Endothelial cell of umbilical vein (primary cell): Measurements from ENCODE around the gene CEP72. TPM values are rescaled to one million over a fixed set of nuclear protein-coding genes. Genes with fewer than 3 reads are reported as not detected.

Experiments
- BruUV-seq: library from RNA; stranded (reverse); fragments of 400-500 nt; replicated peaks from 2 replicates; lab custom pipeline; 2021; lab: Mats Ljungman, UMichigan
- CTCF ChIA-PET: fragments of 300-600, 350-600 bp; sonication (Branson Sonifier 250); formaldehyde crosslinking; loops from one replicate; lab custom pipeline; 2021; ENCODE audit warnings: antibody characterized with exemption, inconsistent platforms; lab: Charles Lee
- POLR2A ChIA-PET: fragments of 300-600, 350-600 bp; sonication (Branson Sonifier 250); formaldehyde crosslinking; loops from one replicate; lab custom pipeline; 2021; ENCODE audit warnings: antibody characterized with exemption, inconsistent platforms; lab: Charles Lee
- DNase-seq: peaks from one replicate; pipeline ENCODE4 v3.0.0-alpha.2; 2011; ENCODE audit warnings: low read depth, low spot score
- FAIRE-seq: peaks from 2 replicates; lab custom pipeline; 2011; peaks lifted over from hg19 to GRCh38; lab: Jason Lieb, UNC
- H2AFZ ChIP-seq: 2 replicates; pipeline ENCODE4 v1.6.0; 2012; ENCODE audit warnings: low read depth, low read length, control low read depth, inconsistent platforms
- H3K27ac ChIP-seq: 2 replicates; pipeline ENCODE4 v1.5.1; 2011; ENCODE audit warnings: low read depth, mild to moderate bottlenecking, control low read depth, low read length, moderate library complexity; ENCODE audit not compliant: insufficient read depth
- H3K27me3 ChIP-seq, 2 experiments: 2 replicates each; pipeline versions ENCODE4 v1.6.0 to v1.6.1; 2011; ENCODE audit warnings: low read length in 2 of 2, mixed read lengths in 1 of 2; ENCODE audit not compliant: control insufficient read depth in 2 of 2, insufficient read depth in 2 of 2
- H3K36me3 ChIP-seq, 2 experiments: 2 replicates in 1 of 2; 3 replicates in 1 of 2; pipeline ENCODE4 v1.5.1; 2011; ENCODE audit warnings: low read length in 2 of 2, mild to moderate bottlenecking in 1 of 2, moderate library complexity in 1 of 2; ENCODE audit not compliant: control insufficient read depth in 2 of 2, insufficient read depth in 2 of 2; ENCODE audit errors: extremely low read depth in 1 of 2
- H3K4me1 ChIP-seq: 3 replicates; pipeline ENCODE4 v1.5.1; 2011; ENCODE audit warnings: mild to moderate bottlenecking, low read length; ENCODE audit not compliant: control insufficient read depth, insufficient read depth; ENCODE audit errors: extremely low read depth
- H3K4me2 ChIP-seq: 2 replicates; pipeline ENCODE4 v1.6.1; 2011; ENCODE audit warnings: low read length, control low read depth, mixed read lengths; ENCODE audit not compliant: insufficient read depth
- H3K4me3 ChIP-seq, 3 experiments: fragments of 200-600 bp in 1 of 3; sonication (generic), shearing (Covaris generic) in 1 of 3; replicated peaks in 1 of 3; 2 replicates each; pipeline ENCODE4 v1.5.1; 2011 to 2016; ENCODE audit warnings: control low read depth in 3 of 3, low read length in 3 of 3, mild to moderate bottlenecking in 2 of 3, inconsistent platforms in 1 of 3, low read depth in 1 of 3, moderate library complexity in 1 of 3; ENCODE audit not compliant: insufficient read depth in 1 of 3
- H3K79me2 ChIP-seq: 2 replicates; pipeline ENCODE4 v1.6.0; 2012; ENCODE audit warnings: low read length, inconsistent platforms; ENCODE audit not compliant: control insufficient read depth, insufficient read depth
- H3K9ac ChIP-seq: replicated peaks from 2 replicates; pipeline ENCODE3; 2011; ENCODE audit warnings: low read length, control low read depth; ENCODE audit not compliant: insufficient read depth; ENCODE audit errors: extremely low read depth
- H3K9me1 ChIP-seq: replicated peaks from 3 replicates; pipeline ENCODE4 v1.6.0; 2011; ENCODE audit warnings: mild to moderate bottlenecking, low read length; ENCODE audit not compliant: control insufficient read depth, insufficient read depth; ENCODE audit errors: extremely low read depth
- H3K9me3 ChIP-seq: replicated peaks from 2 replicates; pipeline ENCODE4 v1.5.1; 2012; ENCODE audit warnings: low read length, inconsistent platforms; ENCODE audit not compliant: control insufficient read depth, insufficient read depth
- H4K20me1 ChIP-seq: replicated peaks from 2 replicates; pipeline ENCODE3; 2011; ENCODE audit warnings: mild to moderate bottlenecking, low read length; ENCODE audit not compliant: control insufficient read depth, insufficient read depth; ENCODE audit errors: extremely low read depth
- CTCF ChIP-seq, 2 donors: IDR thresholded peaks; 1 replicate in 1 of 2; 2 replicates in 1 of 2; pipeline ENCODE4 v1.5.1; 2011; ENCODE audit warnings: low read length in 2 of 2, mild to moderate bottlenecking in 2 of 2, moderate library complexity in 2 of 2, control low read depth in 1 of 2, inconsistent platforms in 1 of 2, low read depth in 1 of 2; ENCODE audit not compliant: insufficient read depth in 1 of 2; ENCODE audit errors: extremely low read depth in 1 of 2
- EZH2 ChIP-seq: IDR thresholded peaks from 2 replicates; pipeline ENCODE4 v1.6.1; 2012; ENCODE audit warnings: borderline replicate concordance, low read depth, mild to moderate bottlenecking, moderate library complexity, low read length, inconsistent platforms; ENCODE audit not compliant: severe bottlenecking
- FOS ChIP-seq: IDR thresholded peaks from 2 replicates; pipeline ENCODE4 v1.6.1; 2011; ENCODE audit warnings: mild to moderate bottlenecking, low read length, moderate library complexity, borderline replicate concordance; ENCODE audit not compliant: insufficient read depth
- GATA2 ChIP-seq: IDR thresholded peaks from 2 replicates; pipeline ENCODE4 v1.7.0; 2011; ENCODE audit warnings: low read depth, mild to moderate bottlenecking, moderate library complexity, mixed read lengths, low read length; ENCODE audit not compliant: insufficient read length, insufficient read depth
- JUN ChIP-seq: IDR thresholded peaks from 2 replicates; pipeline ENCODE4 v1.6.1; 2011; ENCODE audit warnings: borderline replicate concordance, low read depth; ENCODE audit not compliant: insufficient read length, insufficient read depth
- MAX ChIP-seq: IDR thresholded peaks from 2 replicates; pipeline ENCODE4 v1.6.1; 2011; ENCODE audit not compliant: insufficient read depth, insufficient read length
- MYC ChIP-seq: IDR thresholded peaks from one replicate; pipeline ENCODE4 v1.6.1; 2011; ENCODE audit warnings: mild to moderate bottlenecking, low read depth, low read length
- POLR2A ChIP-seq: IDR thresholded peaks from 2 replicates; pipeline ENCODE4 v1.6.1; 2012; ENCODE audit warnings: low read depth, mild to moderate bottlenecking, control low read depth, low read length
- POLR2AphosphoS5 ChIP-seq: IDR thresholded peaks from 2 replicates; pipeline ENCODE4 v1.6.1; 2012; ENCODE audit warnings: low read depth, mild to moderate bottlenecking, control low read depth, low read length, moderate library complexity; ENCODE audit not compliant: insufficient read depth
- dilution Hi-C: fragments of 300-500 bp; cut with MboI; formaldehyde crosslinking; loops from one replicate; pipeline ENCODE4 v1.15.0; 2019; ENCODE audit warnings: low sequenced_read_pairs; ENCODE audit not compliant: extremely low pct_ligation_motif_present
- intact Hi-C: fragments of 100-400 bp; cut with micrococcal nuclease; formaldehyde crosslinking; loops from one replicate; pipeline ENCODE4 v1.10.0; 2022
- polyA plus RNA-seq, 4 experiments: library from polyadenylated mRNA; depleted of rRNA in 3 of 4; stranded (reverse) in 3 of 4; unstranded in 1 of 4; fragments of >200 nt; gene quantifications; 2 replicates each; pipeline versions ENCODE4 v1.2.1 to v1.2.3, GENCODE V29; 2011 to 2012; ENCODE audit warnings: missing spikeins in 1 of 4
- total RNA-seq: library from RNA; stranded (reverse); gene quantifications from 2 replicates; pipeline ENCODE4 v1.2.3, GENCODE V29; 2021

Gene CEP72
- total and polyA plus RNA-seq, 2 donors (not counting 3 experiments of a cell fraction or from before 2014, with no cell fraction given) = 2.9 to 9.5 TPM

GRCh38 chr5:569358-569867 lies 42.7 kb upstream of the CEP72 start:
- H2AFZ ChIP-seq = no peak overlapping the region
- intact Hi-C loops = no loop called here
- CTCF ChIA-PET = no interaction called here

More at GRCh38 chr5:569358-569867, 42.7 kb upstream of the CEP72 start:
- DNase-seq (no peak), FAIRE-seq (no peak)
- H3K9me3 ChIP-seq = no peaks in the 10 kb centered on the region
- no peak overlapping the region for H3K9ac ChIP-seq
- H3K36me3 ChIP-seq = no peaks in the 10 kb centered on the region
- no peak for TF ChIP-seq POLR2A
- no peak for TF ChIP-seq CTCF (IDR thresholded peaks at IDR 0.05; ENCODE audit: extremely low read depth in 1 of 2, insufficient read depth in 1 of 2, low read depth in 1 of 2, low read length in 2 of 2)
- TF ChIP-seq FOS = no peak
- TF ChIP-seq GATA2 = no peak
- no peak for TF ChIP-seq JUN
- TF ChIP-seq EZH2 = no peak
- no peak for TF ChIP-seq MYC
- TF ChIP-seq POLR2AphosphoS5 = no peak
- no peak for TF ChIP-seq MAX
- H3K79me2 ChIP-seq = no peaks in the 10 kb centered on the region
- no peak overlapping the region for H3K27ac ChIP-seq
- H3K4me2 ChIP-seq = no peak overlapping the region
- H4K20me1 ChIP-seq = no peaks in the 10 kb centered on the region
- no peaks in the 10 kb centered on the region for H3K9me1 ChIP-seq
- no TSS peak for BruUV-seq
- dilution Hi-C loops = no loop called here
- H3K27me3 ChIP-seq = peaks cover 4 to 5% of the 10 kb centered on the region in 2 experiments
- H3K4me3 ChIP-seq = no peak overlapping the region
- POLR2A ChIA-PET = no interaction called here
- no peaks in the 10 kb centered on the region for H3K4me1 ChIP-seq
